D341Med (cell line): ENCODE results near the gene VIPR2.

Source experiments
- DNase-seq: peaks from one replicate; pipeline ENCODE4 v3.0.0; 2012; ENCODE audit warnings: low spot score

Gene VIPR2

GRCh38 chr7:159039716-159040115 is 105.0 kb downstream of the VIPR2 start:
- no peak for DNase-seq

- no peak for DNase-seq
Measured at GRCh38 chr7:159038066-159038465, 106.6 kb downstream of the VIPR2 start.

- DNase-seq, result no peak
Measured at GRCh38 chr7:159036916-159037605, 107.6 kb downstream of the VIPR2 start.

DNA sequence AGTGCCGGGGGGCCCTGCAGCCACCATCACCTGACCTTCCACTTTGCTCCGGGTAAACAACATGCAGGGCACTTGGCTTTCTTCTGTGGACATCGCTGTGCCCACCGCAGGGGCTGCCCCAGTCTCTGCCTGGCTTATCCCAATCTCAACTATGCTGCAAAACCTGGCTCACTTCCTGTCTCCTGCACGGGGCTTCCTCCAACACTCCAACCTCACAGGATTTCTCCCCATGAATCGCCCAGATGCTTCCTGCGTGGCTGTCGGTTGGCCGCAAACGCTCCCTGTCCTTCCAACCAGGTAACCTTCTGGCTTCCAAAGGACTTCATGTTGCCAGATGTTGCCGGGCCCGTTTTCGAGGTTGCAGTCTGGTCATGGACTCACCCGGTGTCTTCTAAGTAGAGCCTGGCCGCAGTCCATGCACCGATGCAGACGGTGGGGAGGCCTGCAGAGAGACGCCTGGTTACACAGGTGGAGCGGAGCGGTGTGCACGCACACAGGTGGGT is 109.0 kb downstream of the VIPR2 start:
- no peak for DNase-seq

DNA sequence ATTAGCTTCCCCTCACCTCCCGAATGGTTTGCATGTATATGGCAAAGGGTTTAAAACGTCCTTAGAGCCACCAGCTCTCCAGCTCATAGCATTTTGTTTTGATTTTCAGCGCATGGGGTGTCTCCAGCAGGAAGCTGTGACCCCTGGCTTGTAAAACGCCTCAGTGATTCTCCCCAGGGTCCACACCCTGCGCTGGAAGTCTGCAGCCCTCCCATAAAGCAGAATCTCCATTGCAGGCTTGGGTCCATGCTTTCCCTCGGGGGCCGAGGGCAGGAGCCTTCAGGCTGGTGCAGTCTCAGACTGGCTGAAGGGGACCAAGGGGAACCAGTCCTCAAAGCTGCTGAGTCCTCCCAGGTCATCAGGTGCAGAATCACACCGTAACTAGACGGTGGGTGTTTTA is 109.7 kb downstream of the VIPR2 start:
- no peak for DNase-seq

DNA sequence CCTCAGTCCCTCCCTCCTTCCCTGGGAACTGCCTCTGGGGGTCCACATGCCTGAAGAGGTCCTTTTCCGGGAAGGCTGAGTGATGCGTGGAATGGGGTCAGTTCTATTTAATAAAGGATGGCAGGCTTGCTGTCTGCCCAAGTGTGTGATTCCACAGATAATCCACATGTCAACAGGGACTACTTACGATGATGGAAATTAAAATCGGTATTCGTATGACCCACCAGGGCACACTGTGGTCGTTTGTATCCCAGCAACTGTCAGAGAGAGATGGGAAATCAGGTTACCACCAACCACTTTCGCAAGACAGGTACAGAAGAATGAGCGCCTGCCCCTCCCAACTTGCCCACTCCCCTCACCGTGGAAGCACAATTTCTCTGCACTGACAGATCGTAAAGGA is 110.3 kb downstream of the VIPR2 start:
- no peak for DNase-seq

DNA sequence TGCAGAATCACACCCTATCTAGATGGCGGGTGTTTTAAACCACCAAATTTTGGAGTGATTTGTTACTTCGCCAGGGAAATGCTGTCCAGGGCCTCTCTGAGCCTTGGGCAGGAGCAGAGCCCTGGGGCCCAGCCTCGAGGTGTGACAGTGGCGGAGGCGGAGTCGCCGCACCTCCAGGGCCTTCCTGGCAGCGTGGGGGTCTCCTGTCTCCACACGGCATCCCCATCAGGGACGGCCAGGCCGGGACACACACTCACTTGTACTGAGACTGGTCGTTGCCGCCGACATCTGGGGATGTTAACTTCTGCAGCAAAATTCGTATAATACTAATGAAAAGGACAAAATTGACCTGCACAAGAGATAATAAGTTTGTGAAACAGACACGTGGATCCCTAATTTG is 110.7 kb downstream of the VIPR2 start:
- no peak for DNase-seq

DNA sequence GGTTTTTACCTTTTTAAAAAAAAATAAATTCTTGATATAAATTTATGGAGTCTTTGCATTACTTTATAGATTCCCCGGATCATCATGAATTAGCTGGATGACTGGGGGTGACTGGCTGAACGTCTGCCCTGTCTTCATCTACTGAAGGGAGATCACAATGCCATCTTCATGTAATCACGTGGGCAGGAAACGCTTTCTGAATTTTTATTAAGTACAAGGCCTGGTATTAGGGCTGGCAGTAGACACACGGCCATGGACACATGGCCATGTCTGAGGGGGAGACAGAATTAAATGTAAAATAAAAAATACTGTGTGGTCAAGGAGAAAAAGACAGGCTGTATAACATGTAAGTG is 111.2 kb downstream of the VIPR2 start:
- no peak for DNase-seq

- no peak for DNase-seq
Measured at GRCh38 chr7:159032753-159033472, 111.8 kb downstream of the VIPR2 start.

GRCh38 chr7:159032322-159032721 is 112.3 kb downstream of the VIPR2 start:
- DNase-seq, result no peak

DNA sequence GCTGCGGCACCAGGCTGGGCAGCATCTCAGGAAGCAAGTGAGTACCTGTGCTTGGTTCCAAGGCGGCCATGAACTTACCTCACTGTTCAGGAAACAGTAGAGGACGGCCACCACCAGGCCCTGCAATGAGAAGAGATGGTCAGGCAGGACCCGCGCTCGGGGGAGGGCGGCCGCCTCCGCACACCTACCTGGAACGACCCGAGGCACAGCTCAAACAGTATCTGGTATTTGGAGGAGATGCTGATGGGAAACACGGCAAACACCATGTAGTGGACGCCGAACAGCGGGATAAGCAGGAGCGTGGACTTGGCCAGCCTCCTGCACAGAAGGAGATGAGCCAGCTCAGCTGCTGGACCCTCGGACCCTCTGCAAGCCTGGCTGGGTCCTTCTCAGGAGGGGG is 112.9 kb downstream of the VIPR2 start:
- DNase-seq, result no peak

DNA sequence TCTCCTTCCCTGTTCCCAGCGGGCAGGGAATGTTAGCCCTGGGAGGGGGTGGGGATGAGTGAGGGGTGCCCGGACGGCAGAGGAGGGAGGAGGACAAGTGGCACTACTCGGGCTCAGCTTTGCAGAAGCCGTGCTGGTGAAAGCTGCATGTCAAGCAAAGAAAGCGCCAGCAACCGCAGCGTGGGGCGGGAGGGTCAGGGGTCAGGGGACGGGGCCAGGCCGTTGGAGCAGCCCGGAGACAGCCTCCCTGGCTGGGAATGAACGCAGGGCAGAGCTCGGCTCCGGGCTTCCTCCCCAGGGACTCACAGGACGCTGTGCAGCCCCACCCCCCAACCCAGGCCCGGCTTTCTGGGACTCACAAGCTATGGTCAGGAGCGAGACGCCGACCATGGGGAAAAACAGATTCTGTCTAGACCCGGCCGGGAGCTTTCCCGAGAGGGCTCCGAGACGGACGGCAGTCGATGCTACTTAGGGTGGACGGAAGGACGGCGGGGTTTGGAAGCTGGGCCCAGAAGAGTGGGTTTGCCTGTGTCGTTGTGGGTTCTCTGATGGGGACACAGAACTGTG is 113.4 kb downstream of the VIPR2 start:
- DNase-seq, result peak; percentile 19

DNA sequence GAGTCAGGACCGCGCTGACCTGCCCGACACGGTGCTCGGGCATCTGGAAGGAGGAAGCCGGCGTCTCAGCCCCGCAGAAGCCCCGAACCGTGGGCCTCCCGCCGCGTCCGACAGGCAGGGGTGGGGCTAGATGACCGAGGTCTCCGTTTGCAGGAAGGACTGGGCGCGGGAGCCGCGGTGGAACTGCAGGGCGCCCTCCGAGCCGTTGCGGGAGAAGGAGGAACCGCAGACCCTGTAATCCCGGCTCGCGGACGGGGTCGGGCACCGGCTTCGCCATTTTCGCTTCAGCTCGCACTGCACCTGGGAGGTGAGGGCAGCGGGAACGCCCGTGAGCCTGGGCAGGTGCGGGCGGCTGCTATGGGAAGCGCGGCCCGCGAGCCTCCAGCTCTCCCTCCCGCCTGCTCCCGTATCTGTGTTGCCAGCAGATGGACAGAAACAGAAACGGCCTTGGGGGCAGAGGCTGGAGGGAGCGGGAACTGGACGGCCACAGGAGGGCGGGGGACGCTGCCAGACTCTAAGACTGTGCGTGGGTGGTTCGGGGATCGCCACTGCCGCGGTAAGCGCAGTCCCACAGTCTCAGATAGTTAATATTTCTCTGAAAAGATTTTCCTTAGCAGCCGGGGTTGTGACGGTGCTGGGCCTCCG is 114.1 kb downstream of the VIPR2 start:
- no peak for DNase-seq

GRCh38 chr7:159028508-159029401 is 115.9 kb downstream of the VIPR2 start:
- no peak for DNase-seq

DNA sequence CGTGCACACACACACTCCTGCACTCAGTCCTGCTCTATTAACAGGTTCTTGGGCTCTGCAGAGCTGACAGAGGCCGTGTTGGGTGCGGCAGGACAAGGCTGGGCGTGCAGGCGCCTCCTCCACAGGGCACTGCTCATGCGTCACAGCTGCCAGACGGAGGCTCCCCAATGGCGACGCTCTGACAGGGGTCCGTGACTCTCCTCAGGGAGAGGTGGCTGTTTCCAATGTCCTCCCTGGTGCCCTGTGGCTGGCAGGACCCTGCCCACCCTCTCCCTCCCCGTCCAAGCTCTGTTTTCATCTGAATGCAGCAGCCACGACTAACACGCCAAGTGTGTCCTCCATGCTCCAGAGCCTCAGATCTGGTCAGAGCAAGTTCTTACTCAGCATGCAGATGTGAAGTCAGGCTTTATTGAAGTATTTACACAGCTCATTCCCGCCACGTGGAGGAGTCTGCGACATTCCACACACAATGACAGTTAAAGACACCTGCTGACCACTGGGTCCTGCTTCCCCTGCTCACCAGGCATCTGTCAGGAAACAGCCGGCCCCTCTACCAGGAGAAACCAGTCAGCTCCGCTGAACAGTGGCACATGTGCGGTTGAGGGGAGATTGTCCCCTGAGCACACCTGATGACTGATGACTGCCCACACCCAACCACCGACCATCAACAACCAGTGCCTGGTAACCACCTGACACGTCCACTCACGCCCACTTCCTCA is 116.7 kb downstream of the VIPR2 start:
- no peak for DNase-seq

- no peak for DNase-seq
Measured at GRCh38 chr7:159027056-159027788, 117.4 kb downstream of the VIPR2 start.

DNA sequence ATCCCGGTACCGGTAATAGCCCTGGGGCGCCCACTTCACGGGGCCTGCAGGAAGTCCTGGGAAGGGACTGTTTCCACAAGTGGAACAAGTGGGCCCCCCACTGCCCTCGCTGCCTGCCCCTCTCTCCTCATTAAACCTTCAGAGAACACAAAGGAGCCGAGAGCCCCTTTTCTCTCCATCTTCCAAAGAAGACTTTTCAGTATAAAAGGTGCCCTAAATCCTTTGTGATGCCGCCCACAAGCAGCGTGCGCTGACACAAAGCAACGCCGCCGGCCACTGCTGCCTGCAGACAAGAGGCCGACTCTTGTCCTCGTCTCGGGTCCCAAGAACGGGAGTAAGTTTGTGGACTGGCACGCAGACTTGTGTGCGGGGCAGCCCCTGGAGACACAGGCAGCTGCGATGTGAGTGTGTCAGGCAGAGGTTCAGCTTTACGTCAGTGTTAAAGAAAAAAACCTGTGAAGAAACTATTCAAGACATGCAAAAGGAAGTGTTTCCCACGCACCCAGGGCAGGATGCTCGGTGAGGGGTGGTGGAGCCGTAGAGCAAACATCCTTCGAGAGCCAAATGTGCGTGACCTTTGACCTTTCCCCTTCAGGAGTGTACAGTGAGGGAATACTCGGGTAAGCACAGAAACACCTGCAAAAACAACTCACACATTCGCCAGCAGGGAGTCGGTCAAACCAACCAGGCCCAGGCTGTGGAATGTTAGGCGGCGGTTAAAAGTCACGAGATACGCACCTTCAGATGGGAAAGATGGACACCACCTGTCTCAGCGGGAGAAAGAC is 118.2 kb downstream of the VIPR2 start:
- no peak for DNase-seq

GRCh38 chr7:159025161-159025779 is 119.4 kb downstream of the VIPR2 start:
- no peak for DNase-seq

DNA sequence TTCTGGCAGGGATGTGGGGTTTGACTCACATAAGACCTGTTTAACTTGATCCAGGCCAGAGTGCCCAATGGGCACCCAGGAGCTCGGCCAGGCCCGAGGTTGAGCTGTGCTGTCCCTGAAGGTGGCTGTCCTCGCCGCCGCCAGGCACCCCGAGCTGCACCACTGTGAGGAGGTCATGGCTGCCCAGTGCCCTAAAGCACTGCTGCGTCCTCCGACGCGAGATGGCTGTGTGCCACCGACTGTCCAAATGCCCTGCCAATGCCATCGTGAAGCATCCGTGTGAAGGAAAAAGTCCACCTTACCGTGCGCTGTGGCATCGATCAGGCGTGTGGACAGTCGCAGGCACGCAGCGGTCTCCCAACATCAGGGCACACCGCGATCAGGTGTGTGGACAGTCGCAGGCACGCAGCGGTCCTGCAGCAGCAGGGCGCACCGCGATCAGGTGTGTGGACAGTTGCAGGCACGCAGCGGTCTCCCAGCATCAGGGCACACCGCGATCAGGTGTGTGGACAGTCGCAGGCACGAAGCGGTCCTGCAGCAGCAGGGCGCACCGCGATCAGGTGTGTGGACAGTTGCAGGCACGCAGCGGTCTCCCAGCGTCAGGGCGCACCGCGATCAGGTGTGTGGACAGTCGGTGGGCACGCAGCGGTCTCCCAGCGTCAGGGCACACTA is 120.3 kb downstream of the VIPR2 start:
- no peak for DNase-seq
